HepG2 (cell line): Measurements from ENCODE around the gene HS6ST1. TPM values are rescaled to one million over a fixed set of nuclear protein-coding genes. Genes with fewer than 3 reads are reported as not detected.

ENCODE experiments used
- ATAC-seq: fragments of 200-7000 bp; cut with Tn5 transposase; 3 replicates; pipeline ENCODE4 v1.9.1; 2020; ENCODE audit warnings: mild to moderate bottlenecking, moderate library complexity
- BruUV-seq: library from RNA; stranded (reverse); fragments of 400-500 nt; replicated peaks from 2 replicates; lab custom pipeline; 2021; lab: Mats Ljungman, UMichigan
- CTCF ChIA-PET: fragments of 300-600 bp; formaldehyde crosslinking; extraction: SDS; loops from one replicate; lab custom pipeline; 2021; ENCODE audit warnings: low total read pairs, inconsistent platforms, low intra/inter-chr PET ratio; lab: Yijun Ruan, JAX
- POLR2A ChIA-PET: fragments of 350-600 bp; sonication (Branson Sonifier 250); formaldehyde crosslinking; loops from one replicate; lab custom pipeline; 2020; ENCODE audit warnings: antibody characterized with exemption, inconsistent platforms; lab: Yijun Ruan, JAX
- DNase-seq: peaks from one replicate; pipeline ENCODE4 v3.0.0-alpha.2; 2015; ENCODE audit warnings: low spot score
- FAIRE-seq: peaks from 3 replicates; lab custom pipeline; 2011; peaks lifted over from hg19 to GRCh38; lab: Jason Lieb, UNC
- H2AFZ ChIP-seq: one replicate; pipeline ENCODE4 v1.6.1; 2011; ENCODE audit warnings: low read length, inconsistent platforms
- H3K27ac ChIP-seq: fragments of 300-600 bp; 3 replicates; pipeline ENCODE4 v1.8.0; 2011; ENCODE audit warnings: mixed run types, mild to moderate bottlenecking, mixed read lengths, low read length, inconsistent platforms; ENCODE audit not compliant: insufficient read depth; ENCODE audit errors: extremely low read length
- H3K27me3 ChIP-seq, 2 experiments: fragments of 200-600 bp in 1 of 2; 2 replicates in 1 of 2; 3 replicates in 1 of 2; pipeline versions ENCODE4 v1.6.0 to v1.8.0; 2011; ENCODE audit warnings: low read length in 2 of 2, mild to moderate bottlenecking in 2 of 2, moderate library complexity in 2 of 2, inconsistent platforms in 1 of 2; ENCODE audit not compliant: insufficient read depth in 2 of 2, control insufficient read depth in 1 of 2
- H3K36me3 ChIP-seq, 2 experiments: fragments of 200-600 bp in 1 of 2; replicated peaks in 1 of 2; 2 replicates in 1 of 2; 3 replicates in 1 of 2; pipeline versions ENCODE4 v1.5.1 to v1.8.0; 2011; ENCODE audit warnings: low read length in 2 of 2, inconsistent platforms in 1 of 2; ENCODE audit not compliant: insufficient read depth in 2 of 2, control insufficient read depth in 1 of 2
- H3K4me1 ChIP-seq: 2 replicates; pipeline ENCODE4 v1.5.1; 2012; ENCODE audit warnings: low read length, inconsistent platforms; ENCODE audit not compliant: insufficient read depth
- H3K4me2 ChIP-seq: 2 replicates; pipeline ENCODE4 v1.6.0; 2011; ENCODE audit warnings: low read depth, low read length, inconsistent platforms
- H3K4me3 ChIP-seq, 3 experiments: fragments of 200-600 bp in 1 of 3; sonication (generic), shearing (Covaris generic) in 1 of 3; replicated peaks in 1 of 3; 2 replicates each; pipeline ENCODE4 v1.5.1; 2011 to 2016; ENCODE audit warnings: low read length in 3 of 3, inconsistent platforms in 2 of 3, low read depth in 2 of 3, mild to moderate bottlenecking in 2 of 3, control low read depth in 1 of 3, mixed read lengths in 1 of 3; ENCODE audit not compliant: insufficient read depth in 1 of 3
- H3K79me2 ChIP-seq: one replicate; pipeline ENCODE4 v1.6.1; 2011; ENCODE audit warnings: low read length, inconsistent platforms; ENCODE audit not compliant: insufficient read depth
- H3K9ac ChIP-seq: 2 replicates; pipeline ENCODE4 v1.6.0; 2011; ENCODE audit warnings: mild to moderate bottlenecking, low read depth, low read length, inconsistent platforms; ENCODE audit not compliant: insufficient read depth
- H3K9me3 ChIP-seq: 2 replicates; pipeline ENCODE4 v1.5.1; 2012; ENCODE audit warnings: mild to moderate bottlenecking, low read length
- H4K20me1 ChIP-seq: 2 replicates; pipeline ENCODE4 v1.6.0; 2011; ENCODE audit warnings: inconsistent platforms, mild to moderate bottlenecking, low read length, moderate library complexity; ENCODE audit not compliant: insufficient read depth
- HMGA1 ChIP-seq: sonication (generic); formaldehyde crosslinking; conservative IDR thresholded peaks from 2 replicates; pipeline ENCODE4 v1.4.0; 2020; ENCODE audit warnings: missing genetic modification reagents
- KAT2B ChIP-seq: fragments of 150-350 bp; IDR thresholded peaks from 2 replicates; pipeline ENCODE4 v1.6.1; 2014; ENCODE audit warnings: low read depth, low read length, borderline replicate concordance
- NR1H2 ChIP-seq: sonication (generic); formaldehyde crosslinking; IDR thresholded peaks from 2 replicates; pipeline ENCODE4 v1.8.1; 2022; ENCODE audit warnings: low read depth, missing genetic modification reagents, borderline replicate concordance
- ZBTB42 ChIP-seq: sonication (generic); formaldehyde crosslinking; IDR thresholded peaks from 2 replicates; pipeline ENCODE4 v1.5.0; 2020; ENCODE audit warnings: mild to moderate bottlenecking, missing genetic modification reagents
- ZNF251 ChIP-seq: sonication (generic); formaldehyde crosslinking; IDR thresholded peaks from 2 replicates; pipeline ENCODE4 v1.9.0; 2021; ENCODE audit warnings: mild to moderate bottlenecking, missing genetic modification reagents
- ZNF326 ChIP-seq: sonication (generic); formaldehyde crosslinking; IDR thresholded peaks from 2 replicates; pipeline ENCODE4 v1.4.0; 2020; ENCODE audit warnings: missing genetic modification reagents, borderline replicate concordance
- ZNF383 ChIP-seq: sonication (generic); formaldehyde crosslinking; IDR thresholded peaks from 2 replicates; pipeline ENCODE4 v1.4.0; 2020; ENCODE audit warnings: missing genetic modification reagents, mild to moderate bottlenecking, borderline replicate concordance
- ZNF746 ChIP-seq: sonication (generic); formaldehyde crosslinking; IDR thresholded peaks from 2 replicates; pipeline ENCODE4 v1.8.0; 2022; ENCODE audit warnings: mild to moderate bottlenecking, missing genetic modification reagents
- WGBS: methylation state at CpG from one replicate; pipeline ENCODE4 v1.1.6; 2017; ENCODE audit warnings: low lambda C conversion rate; 5-methylcytosine and 5-hydroxymethylcytosine counted together
- in situ Hi-C: cut with HindIII; loops from 2 replicates; pipeline ENCODE4 v1.10.0; 2017; ENCODE audit warnings: low pct_unique_long_range_greater_than_20kb; ENCODE audit not compliant: extremely low pct_ligation_motif_present
- intact Hi-C: fragments of 100-400 bp; cut with micrococcal nuclease; formaldehyde crosslinking; loops from one replicate; pipeline ENCODE4 v1.10.0; 2022; ENCODE audit not compliant: unreplicated experiment
- polyA plus RNA-seq, 8 experiments: library from polyadenylated mRNA; depleted of rRNA in 3 of 8; stranded (reverse) in 7 of 8; unstranded in 1 of 8; fragments of >200 nt; fragmentation: Illumina TruSeq in 4 of 8; extraction: Trizol in 4 of 8; gene quantifications; 2 replicates each; pipeline versions ENCODE4 v1.2.1 to v1.2.3, GENCODE V29; 2011 to 2016; ENCODE audit warnings: low read depth in 4 of 8, missing spikeins in 1 of 8, mixed read lengths in 1 of 8; ENCODE audit not compliant: insufficient read depth in 1 of 8
- total RNA-seq, 5 experiments: library from RNA; depleted of rRNA; stranded (reverse); fragments of >200 nt; fragmentation: Illumina TruSeq; extraction: Trizol; gene quantifications; 2 replicates each; pipeline ENCODE4 v1.2.3, GENCODE V29; 2016; ENCODE audit warnings: low read depth in 1 of 5
- TF ChIP-seq, protein P1 (sequence below): sonication (generic); formaldehyde crosslinking; IDR thresholded peaks from 2 replicates; pipeline ENCODE4 v1.4.0; 2020; ENCODE audit warnings: missing genetic modification reagents, borderline replicate concordance
- TF ChIP-seq, protein P2 (sequence below): sonication (generic); formaldehyde crosslinking; IDR thresholded peaks from 2 replicates; pipeline ENCODE4 v1.5.0; 2020; ENCODE audit warnings: mild to moderate bottlenecking, missing genetic modification reagents
- TF ChIP-seq, protein P3 (sequence below): sonication (generic); formaldehyde crosslinking; IDR thresholded peaks from 2 replicates; pipeline ENCODE4 v1.5.1; 2020; ENCODE audit warnings: mild to moderate bottlenecking, missing genetic modification reagents

HS6ST1 gene
- total and polyA plus RNA-seq, 2 of the 13 experiments (the other 11 are each of a cell fraction or from before 2014, with no cell fraction given) = 34.5 to 84.6 TPM

DNA sequence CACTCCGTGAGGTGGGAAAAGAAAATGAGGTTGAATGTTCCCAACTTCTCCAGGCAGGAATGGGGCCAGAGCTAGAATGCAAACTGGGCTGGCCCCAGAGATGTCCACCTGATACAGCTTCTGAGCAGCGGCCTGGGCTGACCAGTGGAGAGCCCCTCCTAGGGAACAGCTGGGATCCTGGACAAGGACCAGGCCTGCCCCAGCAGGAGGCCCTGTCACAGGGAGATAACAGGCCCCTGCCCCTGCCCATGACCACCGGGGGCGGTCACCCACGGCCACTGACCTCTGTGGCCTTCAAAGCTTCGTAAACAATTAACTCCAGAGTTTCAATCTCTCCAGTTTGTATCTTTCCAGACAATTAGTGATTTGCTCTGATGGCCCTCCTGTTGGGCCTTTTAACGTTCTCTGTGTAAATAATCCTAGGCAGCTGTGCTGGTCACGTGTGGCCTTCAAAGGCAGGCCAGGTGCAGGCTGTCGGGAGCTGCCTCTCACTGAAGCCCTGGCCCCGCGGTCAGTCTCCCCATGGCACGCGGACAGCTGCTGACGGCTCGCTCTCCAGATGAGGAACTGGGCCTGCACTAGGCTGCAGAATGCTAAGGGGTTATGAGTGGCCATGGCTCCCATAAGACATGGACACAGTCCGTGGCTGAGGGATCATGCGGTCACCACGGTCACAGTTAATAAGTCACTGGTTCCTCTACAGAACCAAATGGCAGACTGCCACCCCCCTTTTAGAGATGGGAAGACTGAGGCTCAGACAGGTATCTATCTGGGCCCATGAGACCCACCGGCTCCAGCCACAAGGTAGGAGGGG, 9.2 kb downstream of the HS6ST1 start:
- intact Hi-C loops = loop anchor here (1.0 to 5.0 kb wide), 7 partner anchors 8 to 282 kb away; partner anchors contain the start of gene SAP130
- H3K27ac ChIP-seq = peak overlapping the region; percentile 66
- peaks cover 100% of the 10 kb centered on the region for H3K4me1 ChIP-seq
- TF ChIP-seq, protein P1, sequence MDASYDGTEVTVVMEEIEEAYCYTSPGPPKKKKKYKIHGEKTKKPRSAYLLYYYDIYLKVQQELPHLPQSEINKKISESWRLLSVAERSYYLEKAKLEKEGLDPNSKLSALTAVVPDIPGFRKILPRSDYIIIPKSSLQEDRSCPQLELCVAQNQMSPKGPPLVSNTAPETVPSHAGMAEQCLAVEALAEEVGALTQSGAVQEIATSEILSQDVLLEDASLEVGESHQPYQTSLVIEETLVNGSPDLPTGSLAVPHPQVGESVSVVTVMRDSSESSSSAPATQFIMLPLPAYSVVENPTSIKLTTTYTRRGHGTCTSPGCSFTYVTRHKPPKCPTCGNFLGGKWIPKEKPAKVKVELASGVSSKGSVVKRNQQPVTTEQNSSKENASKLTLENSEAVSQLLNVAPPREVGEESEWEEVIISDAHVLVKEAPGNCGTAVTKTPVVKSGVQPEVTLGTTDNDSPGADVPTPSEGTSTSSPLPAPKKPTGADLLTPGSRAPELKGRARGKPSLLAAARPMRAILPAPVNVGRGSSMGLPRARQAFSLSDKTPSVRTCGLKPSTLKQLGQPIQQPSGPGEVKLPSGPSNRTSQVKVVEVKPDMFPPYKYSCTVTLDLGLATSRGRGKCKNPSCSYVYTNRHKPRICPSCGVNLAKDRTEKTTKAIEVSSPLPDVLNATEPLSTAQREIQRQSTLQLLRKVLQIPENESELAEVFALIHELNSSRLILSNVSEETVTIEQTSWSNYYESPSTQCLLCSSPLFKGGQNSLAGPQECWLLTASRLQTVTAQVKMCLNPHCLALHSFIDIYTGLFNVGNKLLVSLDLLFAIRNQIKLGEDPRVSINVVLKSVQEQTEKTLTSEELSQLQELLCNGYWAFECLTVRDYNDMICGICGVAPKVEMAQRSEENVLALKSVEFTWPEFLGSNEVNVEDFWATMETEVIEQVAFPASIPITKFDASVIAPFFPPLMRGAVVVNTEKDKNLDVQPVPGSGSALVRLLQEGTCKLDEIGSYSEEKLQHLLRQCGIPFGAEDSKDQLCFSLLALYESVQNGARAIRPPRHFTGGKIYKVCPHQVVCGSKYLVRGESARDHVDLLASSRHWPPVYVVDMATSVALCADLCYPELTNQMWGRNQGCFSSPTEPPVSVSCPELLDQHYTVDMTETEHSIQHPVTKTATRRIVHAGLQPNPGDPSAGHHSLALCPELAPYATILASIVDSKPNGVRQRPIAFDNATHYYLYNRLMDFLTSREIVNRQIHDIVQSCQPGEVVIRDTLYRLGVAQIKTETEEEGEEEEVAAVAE (CRISPR knock-in tag) = peak; percentile 81; the same call in 1 of the 2 replicates
- TF ChIP-seq NR1H2 = peak; percentile 97
- no peak for TF ChIP-seq ZNF383
- TF ChIP-seq ZNF326 (CRISPR knock-in tag) = peak; percentile 47; the same call in 1 of the 2 replicates
- TF ChIP-seq ZBTB42 (CRISPR knock-in tag) = peak; percentile 99
- TF ChIP-seq, protein P2, sequence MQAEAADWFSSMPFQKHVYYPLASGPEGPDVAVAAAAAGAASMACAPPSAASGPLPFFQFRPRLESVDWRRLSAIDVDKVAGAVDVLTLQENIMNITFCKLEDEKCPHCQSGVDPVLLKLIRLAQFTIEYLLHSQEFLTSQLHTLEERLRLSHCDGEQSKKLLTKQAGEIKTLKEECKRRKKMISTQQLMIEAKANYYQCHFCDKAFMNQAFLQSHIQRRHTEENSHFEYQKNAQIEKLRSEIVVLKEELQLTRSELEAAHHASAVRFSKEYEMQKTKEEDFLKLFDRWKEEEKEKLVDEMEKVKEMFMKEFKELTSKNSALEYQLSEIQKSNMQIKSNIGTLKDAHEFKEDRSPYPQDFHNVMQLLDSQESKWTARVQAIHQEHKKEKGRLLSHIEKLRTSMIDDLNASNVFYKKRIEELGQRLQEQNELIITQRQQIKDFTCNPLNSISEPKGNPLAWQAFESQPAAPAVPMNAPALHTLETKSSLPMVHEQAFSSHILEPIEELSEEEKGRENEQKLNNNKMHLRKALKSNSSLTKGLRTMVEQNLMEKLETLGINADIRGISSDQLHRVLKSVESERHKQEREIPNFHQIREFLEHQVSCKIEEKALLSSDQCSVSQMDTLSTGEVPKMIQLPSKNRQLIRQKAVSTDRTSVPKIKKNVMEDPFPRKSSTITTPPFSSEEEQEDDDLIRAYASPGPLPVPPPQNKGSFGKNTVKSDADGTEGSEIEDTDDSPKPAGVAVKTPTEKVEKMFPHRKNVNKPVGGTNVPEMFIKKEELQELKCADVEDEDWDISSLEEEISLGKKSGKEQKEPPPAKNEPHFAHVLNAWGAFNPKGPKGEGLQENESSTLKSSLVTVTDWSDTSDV (CRISPR knock-in tag) = peak; percentile 96; the same call in 1 of the 2 replicates
- TF ChIP-seq, protein P3, sequence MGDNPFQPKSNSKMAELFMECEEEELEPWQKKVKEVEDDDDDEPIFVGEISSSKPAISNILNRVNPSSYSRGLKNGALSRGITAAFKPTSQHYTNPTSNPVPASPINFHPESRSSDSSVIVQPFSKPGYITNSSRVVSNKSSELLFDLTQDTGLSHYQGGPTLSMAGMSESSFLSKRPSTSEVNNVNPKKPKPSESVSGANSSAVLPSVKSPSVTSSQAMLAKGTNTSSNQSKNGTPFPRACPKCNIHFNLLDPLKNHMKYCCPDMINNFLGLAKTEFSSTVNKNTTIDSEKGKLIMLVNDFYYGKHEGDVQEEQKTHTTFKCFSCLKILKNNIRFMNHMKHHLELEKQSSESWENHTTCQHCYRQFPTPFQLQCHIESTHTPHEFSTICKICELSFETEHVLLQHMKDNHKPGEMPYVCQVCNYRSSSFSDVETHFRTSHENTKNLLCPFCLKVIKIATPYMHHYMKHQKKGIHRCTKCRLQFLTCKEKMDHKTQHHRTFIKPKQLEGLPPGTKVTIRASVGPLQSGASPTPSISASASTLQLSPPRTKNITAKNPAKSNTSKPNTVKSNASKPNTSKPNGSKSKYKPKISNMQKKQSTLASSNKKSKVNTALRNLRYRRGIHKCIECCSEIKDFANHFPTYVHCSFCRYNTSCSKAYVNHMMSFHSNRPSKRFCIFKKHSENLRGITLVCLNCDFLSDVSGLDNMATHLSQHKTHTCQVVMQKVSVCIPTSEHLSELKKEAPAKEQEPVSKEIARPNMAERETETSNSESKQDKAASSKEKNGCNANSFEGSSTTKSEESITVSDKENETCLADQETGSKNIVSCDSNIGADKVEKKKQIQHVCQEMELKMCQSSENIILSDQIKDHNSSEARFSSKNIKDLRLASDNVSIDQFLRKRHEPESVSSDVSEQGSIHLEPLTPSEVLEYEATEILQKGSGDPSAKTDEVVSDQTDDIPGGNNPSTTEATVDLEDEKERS (CRISPR knock-in tag) = peak; percentile 98
- TF ChIP-seq ZNF251 = no peak; the same call in 1 of the 2 replicates
- no peak for TF ChIP-seq HMGA1
- TF ChIP-seq KAT2B = no peak
- TF ChIP-seq ZNF746 (CRISPR knock-in tag) = peak; percentile 91

More for the DNA sequence above, 9.2 kb downstream of the HS6ST1 start:
- Histone ChIP-seq H3K36me3 (peaks cover 24 to 63% of the 10 kb centered on the region in 2 experiments; a peak in 4 of 5 replicates), H2AFZ (no peak overlapping the region), H3K9me3 (no peaks in the 10 kb centered on the region), H3K4me3 (peak overlapping the region in 1 of 3 experiments; percentile 31; a peak in 1 of 6 replicates), H4K20me1 (peaks cover 96% of the 10 kb centered on the region), H3K9ac (peak overlapping the region; percentile 24), H3K4me2 (peak overlapping the region; percentile 52), H3K79me2 (peaks cover 97% of the 10 kb centered on the region), H3K27me3 (no peaks in the 10 kb centered on the region)
- no TSS peak for BruUV-seq
- WGBS = 15% methylated on average over 5 of the region's 19 CpGs
- peak; percentile 95 for FAIRE-seq
- peak; percentile 81 for ATAC-seq
- in situ Hi-C loops = loop anchor here (5.0 kb wide), 2 partner anchors 137 to 247 kb away; no protein-coding TSS in a partner anchor
- CTCF ChIA-PET = interaction anchor here (1.2 kb wide), 1 partner anchor 12 kb away, joined by 4 read pairs; no protein-coding TSS in a partner anchor
- POLR2A ChIA-PET = interaction anchor here (0.6 to 2.8 kb wide), 16 partner anchors 7 to 452 kb away, joined by 3 to 12 read pairs (median 4); partner anchors contain the start of genes SAP130 and UGGT1
- peak; percentile 97 for DNase-seq
